GM12801 (cell line): ENCODE data around the gene PLA2G6.

Experiments used
- CTCF ChIP-seq: IDR thresholded peaks from one replicate; pipeline ENCODE4 v1.5.1; 2011; ENCODE audit warnings: control low read depth; ENCODE audit not compliant: insufficient read length; ENCODE audit errors: extremely low read depth

PLA2G6 gene

DNA sequence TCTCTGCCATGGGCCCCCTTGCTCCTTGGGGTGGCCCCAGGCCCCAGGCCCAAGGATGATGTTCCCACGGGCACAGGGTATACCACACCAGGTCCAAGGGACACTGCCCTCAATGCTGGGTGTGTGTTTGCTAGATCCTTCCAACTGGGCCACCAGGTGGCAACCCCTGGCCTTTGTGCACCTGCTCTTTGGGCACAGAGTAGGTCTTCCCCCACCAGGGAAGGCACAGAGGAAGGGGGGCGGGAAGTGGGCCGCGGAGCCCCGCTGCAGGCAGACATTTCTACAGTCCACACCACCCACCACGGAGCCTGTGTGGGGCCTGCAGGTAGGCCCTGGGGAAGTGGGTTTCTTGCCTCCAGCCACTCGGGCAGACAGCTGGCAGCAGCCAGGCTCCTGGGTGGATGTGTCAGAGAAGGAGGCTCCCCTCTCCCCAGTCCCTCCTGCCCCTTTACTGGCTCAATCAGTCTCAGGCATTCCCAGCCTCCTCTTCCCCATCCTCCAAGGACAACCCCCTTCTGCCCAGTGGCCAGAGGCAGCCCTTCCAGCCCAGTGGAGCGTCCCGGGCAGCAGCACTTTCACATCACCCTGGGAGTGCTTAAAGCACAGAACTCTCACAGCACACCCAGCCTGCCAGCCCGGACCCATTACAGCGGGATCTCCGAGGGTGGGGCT is 41.8 kb upstream of the PLA2G6 start:
- no peak for TF ChIP-seq CTCF

GRCh38 chr22:38222797-38223119 is 41.1 kb upstream of the PLA2G6 start:
- no peak for TF ChIP-seq CTCF

DNA sequence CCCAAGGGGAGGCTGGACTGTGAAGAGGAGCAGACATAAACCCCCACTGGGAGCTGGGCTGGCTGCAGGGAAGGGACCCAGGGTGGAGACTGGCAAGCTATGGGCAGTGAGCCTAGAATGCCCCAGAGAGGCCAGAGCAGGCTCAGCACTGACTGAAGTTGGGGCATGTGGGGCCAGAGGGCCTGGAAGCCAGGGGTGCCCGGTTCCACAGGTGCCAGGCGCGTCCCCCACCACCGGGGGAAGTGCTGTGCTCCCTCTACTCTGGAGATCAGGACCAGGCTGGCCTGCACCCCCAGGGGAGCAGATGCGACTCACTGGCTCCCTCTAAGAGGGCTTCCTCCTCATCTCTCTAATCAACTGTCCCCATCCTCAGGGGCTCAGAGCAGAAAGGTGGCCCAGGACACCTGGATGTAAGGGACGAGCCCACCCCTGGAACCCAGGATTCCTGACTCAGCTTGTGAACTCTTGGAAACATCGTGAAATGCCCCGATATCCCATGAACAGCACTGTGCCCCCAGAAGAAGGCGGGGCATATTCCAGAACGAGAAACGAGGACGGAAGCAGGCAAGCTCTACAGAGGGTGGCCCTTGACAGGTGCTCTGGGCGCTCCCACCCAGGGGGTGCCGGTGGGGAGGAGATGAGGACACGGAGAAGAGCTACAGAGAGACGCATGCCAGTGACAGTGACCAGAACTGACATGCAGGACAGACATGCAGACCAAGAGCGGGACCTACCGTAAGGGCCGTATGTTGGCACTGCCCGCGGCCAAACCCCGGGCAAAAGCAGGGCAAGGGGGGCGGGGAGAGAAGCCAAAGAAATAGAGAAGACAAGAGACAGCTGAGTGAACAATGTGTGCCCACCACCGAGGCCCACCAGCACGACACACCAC is 40.5 kb upstream of the PLA2G6 start:
- TF ChIP-seq CTCF, result no peak

GRCh38 chr22:38221407-38221806 is 39.8 kb upstream of the PLA2G6 start:
- no peak for TF ChIP-seq CTCF

GRCh38 chr22:38220653-38221386 is 39.2 kb upstream of the PLA2G6 start:
- TF ChIP-seq CTCF, result no peak

GRCh38 chr22:38220163-38220562 is 38.5 kb upstream of the PLA2G6 start:
- no peak for TF ChIP-seq CTCF

- no peak for TF ChIP-seq CTCF
Measured at GRCh38 chr22:38219632-38220031, 38.0 kb upstream of the PLA2G6 start.
